ENCODE data around the gene PDZD2.

GRCh38 chr5:31640573-31640972 lies 1.6 kb downstream of the PDZD2 start:
- TF ChIP-seq POLR2A (IDR thresholded peaks at IDR 0.05) = no peak
- TF ChIP-seq, protein P1, sequence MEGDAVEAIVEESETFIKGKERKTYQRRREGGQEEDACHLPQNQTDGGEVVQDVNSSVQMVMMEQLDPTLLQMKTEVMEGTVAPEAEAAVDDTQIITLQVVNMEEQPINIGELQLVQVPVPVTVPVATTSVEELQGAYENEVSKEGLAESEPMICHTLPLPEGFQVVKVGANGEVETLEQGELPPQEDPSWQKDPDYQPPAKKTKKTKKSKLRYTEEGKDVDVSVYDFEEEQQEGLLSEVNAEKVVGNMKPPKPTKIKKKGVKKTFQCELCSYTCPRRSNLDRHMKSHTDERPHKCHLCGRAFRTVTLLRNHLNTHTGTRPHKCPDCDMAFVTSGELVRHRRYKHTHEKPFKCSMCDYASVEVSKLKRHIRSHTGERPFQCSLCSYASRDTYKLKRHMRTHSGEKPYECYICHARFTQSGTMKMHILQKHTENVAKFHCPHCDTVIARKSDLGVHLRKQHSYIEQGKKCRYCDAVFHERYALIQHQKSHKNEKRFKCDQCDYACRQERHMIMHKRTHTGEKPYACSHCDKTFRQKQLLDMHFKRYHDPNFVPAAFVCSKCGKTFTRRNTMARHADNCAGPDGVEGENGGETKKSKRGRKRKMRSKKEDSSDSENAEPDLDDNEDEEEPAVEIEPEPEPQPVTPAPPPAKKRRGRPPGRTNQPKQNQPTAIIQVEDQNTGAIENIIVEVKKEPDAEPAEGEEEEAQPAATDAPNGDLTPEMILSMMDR (IDR thresholded peaks at IDR 0.05) = no peak

Data from suprapubic skin (tissue), 3 donors.